Panc1 (cell line): ENCODE data around the gene BMP7.

Experiments
- CTCF ChIP-seq: fragments of 450-650 bp; IDR thresholded peaks from 2 replicates; pipeline ENCODE4 v1.5.1; 2017; ENCODE audit warnings: mild to moderate bottlenecking
- POLR2AphosphoS5 ChIP-seq: IDR thresholded peaks from 2 replicates; pipeline ENCODE4 v1.6.1; 2012; ENCODE audit warnings: mild to moderate bottlenecking, low read depth, low read length, moderate library complexity
- REST ChIP-seq, 2 experiments: IDR thresholded peaks; 2 replicates each; pipeline ENCODE4 v1.6.1; 2011 to 2012; ENCODE audit warnings: low read depth in 2 of 2, control low read depth in 1 of 2, low read length in 1 of 2, mild to moderate bottlenecking in 1 of 2, moderate library complexity in 1 of 2; ENCODE audit not compliant: insufficient read depth in 1 of 2
- TCF7L2 ChIP-seq: IDR thresholded peaks from 2 replicates; pipeline ENCODE4 v1.6.1; 2011; ENCODE audit warnings: mild to moderate bottlenecking, low read depth, low read length, inconsistent platforms

GRCh38 chr20:57237585-57237953 lies 28.9 kb downstream of the BMP7 start:
- TF ChIP-seq TCF7L2: no peak
- TF ChIP-seq CTCF: no peak
- TF ChIP-seq POLR2AphosphoS5: no peak
- no peak for TF ChIP-seq REST (IDR thresholded peaks at IDR 0.05; ENCODE audit: insufficient read depth in 1 of 2, low read depth in 2 of 2, low read length in 1 of 2)
